Ishikawa (cell line): ENCODE results near the gene NT5DC1.

Source experiments
- CEBPB ChIP-seq: IDR thresholded peaks from 2 replicates; pipeline ENCODE4 v1.6.1; 2012
- CREB1 ChIP-seq: IDR thresholded peaks from 2 replicates; pipeline ENCODE4 v1.6.1; 2012; ENCODE audit warnings: low read depth
- EGR1 ChIP-seq: IDR thresholded peaks from 2 replicates; pipeline ENCODE4 v1.6.1; 2012
- EP300 ChIP-seq: IDR thresholded peaks from 2 replicates; pipeline ENCODE4 v1.6.1; 2012; ENCODE audit warnings: borderline replicate concordance
- FOXM1 ChIP-seq: IDR thresholded peaks from 2 replicates; pipeline ENCODE4 v1.6.1; 2012; ENCODE audit warnings: low read depth, borderline replicate concordance
- NFIC ChIP-seq: IDR thresholded peaks from 2 replicates; pipeline ENCODE4 v1.6.1; 2012
- RAD21 ChIP-seq: IDR thresholded peaks from 2 replicates; pipeline ENCODE4 v1.6.1; 2012; ENCODE audit warnings: low read depth
- TAF1 ChIP-seq: IDR thresholded peaks from 2 replicates; pipeline ENCODE4 v1.6.1; 2012; ENCODE audit warnings: low read depth, mild to moderate bottlenecking
- YY1 ChIP-seq: IDR thresholded peaks from 2 replicates; pipeline ENCODE4 v1.6.1; 2012; ENCODE audit warnings: low read depth
- TF ChIP-seq, protein P1 (sequence below): IDR thresholded peaks from 2 replicates; pipeline ENCODE4 v1.6.1; 2012
- TF ChIP-seq, protein P2 (sequence below): IDR thresholded peaks from 2 replicates; pipeline ENCODE4 v1.6.1; 2012; ENCODE audit warnings: low read depth, mild to moderate bottlenecking
- TF ChIP-seq, protein P3 (sequence below): IDR thresholded peaks from 2 replicates; pipeline ENCODE4 v1.6.1; 2012

DNA sequence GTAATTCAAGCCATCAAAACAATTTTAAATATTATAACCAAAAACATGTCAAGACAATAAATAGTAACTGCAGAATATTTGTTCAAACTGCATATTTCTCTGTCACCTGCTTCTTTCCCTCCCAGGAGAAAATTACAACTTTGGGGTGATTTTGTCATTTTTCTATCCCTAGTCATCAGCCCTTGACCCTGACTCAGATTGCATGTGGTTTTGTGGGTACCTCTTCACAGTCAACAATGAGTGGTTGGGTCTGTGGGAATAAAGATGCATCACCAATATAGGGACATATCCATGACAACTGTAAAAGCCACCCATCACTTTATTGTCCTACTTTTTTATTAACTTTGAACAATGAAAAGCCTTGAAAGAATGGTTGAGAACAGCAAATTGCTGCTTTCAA is 18.0 kb downstream of the NT5DC1 start:
- TF ChIP-seq FOXM1: no peak
- TF ChIP-seq NFIC: no peak
- no peak for TF ChIP-seq EP300
- no peak for TF ChIP-seq CEBPB
- no peak for TF ChIP-seq TAF1
- TF ChIP-seq, protein P1, sequence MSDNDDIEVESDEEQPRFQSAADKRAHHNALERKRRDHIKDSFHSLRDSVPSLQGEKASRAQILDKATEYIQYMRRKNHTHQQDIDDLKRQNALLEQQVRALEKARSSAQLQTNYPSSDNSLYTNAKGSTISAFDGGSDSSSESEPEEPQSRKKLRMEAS: no peak
- no peak for TF ChIP-seq CREB1
- TF ChIP-seq EGR1: no peak
- no peak for TF ChIP-seq RAD21
- TF ChIP-seq, protein P2, sequence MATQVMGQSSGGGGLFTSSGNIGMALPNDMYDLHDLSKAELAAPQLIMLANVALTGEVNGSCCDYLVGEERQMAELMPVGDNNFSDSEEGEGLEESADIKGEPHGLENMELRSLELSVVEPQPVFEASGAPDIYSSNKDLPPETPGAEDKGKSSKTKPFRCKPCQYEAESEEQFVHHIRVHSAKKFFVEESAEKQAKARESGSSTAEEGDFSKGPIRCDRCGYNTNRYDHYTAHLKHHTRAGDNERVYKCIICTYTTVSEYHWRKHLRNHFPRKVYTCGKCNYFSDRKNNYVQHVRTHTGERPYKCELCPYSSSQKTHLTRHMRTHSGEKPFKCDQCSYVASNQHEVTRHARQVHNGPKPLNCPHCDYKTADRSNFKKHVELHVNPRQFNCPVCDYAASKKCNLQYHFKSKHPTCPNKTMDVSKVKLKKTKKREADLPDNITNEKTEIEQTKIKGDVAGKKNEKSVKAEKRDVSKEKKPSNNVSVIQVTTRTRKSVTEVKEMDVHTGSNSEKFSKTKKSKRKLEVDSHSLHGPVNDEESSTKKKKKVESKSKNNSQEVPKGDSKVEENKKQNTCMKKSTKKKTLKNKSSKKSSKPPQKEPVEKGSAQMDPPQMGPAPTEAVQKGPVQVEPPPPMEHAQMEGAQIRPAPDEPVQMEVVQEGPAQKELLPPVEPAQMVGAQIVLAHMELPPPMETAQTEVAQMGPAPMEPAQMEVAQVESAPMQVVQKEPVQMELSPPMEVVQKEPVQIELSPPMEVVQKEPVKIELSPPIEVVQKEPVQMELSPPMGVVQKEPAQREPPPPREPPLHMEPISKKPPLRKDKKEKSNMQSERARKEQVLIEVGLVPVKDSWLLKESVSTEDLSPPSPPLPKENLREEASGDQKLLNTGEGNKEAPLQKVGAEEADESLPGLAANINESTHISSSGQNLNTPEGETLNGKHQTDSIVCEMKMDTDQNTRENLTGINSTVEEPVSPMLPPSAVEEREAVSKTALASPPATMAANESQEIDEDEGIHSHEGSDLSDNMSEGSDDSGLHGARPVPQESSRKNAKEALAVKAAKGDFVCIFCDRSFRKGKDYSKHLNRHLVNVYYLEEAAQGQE: no peak
- TF ChIP-seq YY1: no peak
- TF ChIP-seq, protein P3, sequence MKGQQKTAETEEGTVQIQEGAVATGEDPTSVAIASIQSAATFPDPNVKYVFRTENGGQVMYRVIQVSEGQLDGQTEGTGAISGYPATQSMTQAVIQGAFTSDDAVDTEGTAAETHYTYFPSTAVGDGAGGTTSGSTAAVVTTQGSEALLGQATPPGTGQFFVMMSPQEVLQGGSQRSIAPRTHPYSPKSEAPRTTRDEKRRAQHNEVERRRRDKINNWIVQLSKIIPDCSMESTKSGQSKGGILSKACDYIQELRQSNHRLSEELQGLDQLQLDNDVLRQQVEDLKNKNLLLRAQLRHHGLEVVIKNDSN: no peak
